BLaER1 treated with 17β-estradiol and CSF1 and Interleukin-3, amounts not matched to agents 10 nM and 100 nM (cell line): ENCODE data around the gene NXNL2.
A peak's percentile ranks its signal among the peaks of the same experiment; 100 is the strongest.

Experiments used
- H3K27ac ChIP-seq, 11 experiments: shearing (Covaris generic); formaldehyde crosslinking; 2 replicates each; pipeline ENCODE4 v1.8.1; 2022
- H3K27me3 ChIP-seq, 11 experiments: shearing (Covaris generic); formaldehyde crosslinking; 2 replicates each; pipeline ENCODE4 v1.8.1; 2022
- H3K36me3 ChIP-seq, 11 experiments: shearing (Covaris generic); formaldehyde crosslinking; 2 replicates each; pipeline ENCODE4 v1.8.1; 2022
- H3K4me1 ChIP-seq, 10 experiments: shearing (Covaris generic); formaldehyde crosslinking; 2 replicates each; pipeline ENCODE4 v1.8.1; 2022
- H3K4me2 ChIP-seq, 11 experiments: shearing (Covaris generic); formaldehyde crosslinking; 2 replicates each; pipeline ENCODE4 v1.8.1; 2022
- H3K4me3 ChIP-seq, 10 experiments: shearing (Covaris generic); formaldehyde crosslinking; 2 replicates each; pipeline ENCODE4 v1.8.1; 2022
- H3K9ac ChIP-seq, 11 experiments: shearing (Covaris generic); formaldehyde crosslinking; 2 replicates each; pipeline ENCODE4 v1.8.1; 2022
- H3K9me3 ChIP-seq, 11 experiments: shearing (Covaris generic); formaldehyde crosslinking; replicated peaks in 1 of 11; 2 replicates each; pipeline ENCODE4 v1.8.1; 2022
- H4K20me1 ChIP-seq, 11 experiments: shearing (Covaris generic); formaldehyde crosslinking; 2 replicates each; pipeline ENCODE4 v1.8.1; 2022
- Cebpa-rat ChIP-seq, 11 experiments: shearing (Covaris generic); IDR thresholded peaks; 2 replicates each; pipeline ENCODE4 v1.8.1; 2022

NXNL2 gene

GRCh38 chr9:88590558-88591146 lies 55.7 kb downstream of the NXNL2 start:
- Histone ChIP-seq H3K27me3 (no peaks in the 10 kb centered on the region), H4K20me1 (no peaks in the 10 kb centered on the region), H3K27ac (no peak overlapping the region), H3K4me1 (peaks cover 0 to 14% (median 5%) of the 10 kb centered on the region in 10 experiments; a peak in 17 of 20 replicates), H3K36me3 (no peaks in the 10 kb centered on the region), H3K9ac (no peak overlapping the region), H3K9me3 (peaks cover 0 to 7% (median 0%) of the 10 kb centered on the region in 11 experiments; a peak in 2 of 22 replicates), H3K4me3 (no peak overlapping the region), H3K4me2 (no peak overlapping the region)
- peak in 3 of 11 experiments; percentile 11 to 31 (median 27); a peak in 1 of 22 replicates for TF ChIP-seq Cebpa-rat (IDR thresholded peaks at IDR 0.05)

- H3K4me1 ChIP-seq = peaks cover 7 to 22% (median 16%) of the 10 kb centered on the region in 10 experiments; a peak in 18 of 20 replicates
- TF ChIP-seq Cebpa-rat (IDR thresholded peaks at IDR 0.05) = no peak
- H3K9me3 ChIP-seq = peaks cover 0 to 10% (median 0%) of the 10 kb centered on the region in 11 experiments; a peak in 5 of 22 replicates
- no peak overlapping the region for H3K9ac ChIP-seq
- H4K20me1 ChIP-seq = no peaks in the 10 kb centered on the region
- no peak overlapping the region for H3K27ac ChIP-seq
- H3K36me3 ChIP-seq = no peaks in the 10 kb centered on the region
- H3K4me3 ChIP-seq = no peak overlapping the region
- H3K4me2 ChIP-seq = no peak overlapping the region
- no peaks in the 10 kb centered on the region for H3K27me3 ChIP-seq
Measured at GRCh38 chr9:88593537-88594185, 58.7 kb downstream of the NXNL2 start.
